ENCODE data around the gene UPK3B. TPM values are rescaled to one million over a fixed set of nuclear protein-coding genes. Genes with fewer than 3 reads are reported as not detected.
"Not testable (repeated sequence)": the region's sequence is repeated elsewhere in the genome, so short reads cannot be mapped to it uniquely, and the experiment has no call there.

UPK3B gene
- polyA plus RNA-seq, 10 donors = 0.12 to 6.6 (median 0.39) TPM; not detected in 2

- not testable (repeated sequence) for DNase-seq
These were observed 22.4 kb upstream of the UPK3B start for GRCh38 chr7:76487969-76488368.

- DNase-seq = not testable (repeated sequence)
These were observed 18.2 kb upstream of the UPK3B start for GRCh38 chr7:76492139-76492538.

GRCh38 chr7:76495717-76496116, 14.6 kb upstream of the UPK3B start:
- DNase-seq = not testable (repeated sequence)

- not testable (repeated sequence) for DNase-seq
These were observed 12.3 kb upstream of the UPK3B start for GRCh38 chr7:76497918-76498582.

- DNase-seq = not testable (repeated sequence)
These were observed 11.7 kb upstream of the UPK3B start for GRCh38 chr7:76498583-76499200.

- not testable (repeated sequence) for DNase-seq
These were observed 11.0 kb upstream of the UPK3B start for GRCh38 chr7:76499201-76499923.

GRCh38 chr7:76499924-76500241, 10.5 kb upstream of the UPK3B start:
- not testable (repeated sequence) for DNase-seq

- DNase-seq = not testable (repeated sequence)
These were observed 8.1 kb upstream of the UPK3B start for GRCh38 chr7:76502224-76502623.

GRCh38 chr7:76502836-76503235, 7.5 kb upstream of the UPK3B start:
- not testable (repeated sequence) for DNase-seq

GRCh38 chr7:76503244-76503643, 7.1 kb upstream of the UPK3B start:
- DNase-seq = not testable (repeated sequence)

- DNase-seq = not testable (repeated sequence)
These were observed 5.8 kb upstream of the UPK3B start for GRCh38 chr7:76504351-76505167.

- no peak for DNase-seq
These were observed 4.9 kb upstream of the UPK3B start for GRCh38 chr7:76505168-76506080.

- no peak for DNase-seq
These were observed 4.3 kb upstream of the UPK3B start for GRCh38 chr7:76506081-76506440.

- not testable (repeated sequence) for DNase-seq
These were observed 3.7 kb upstream of the UPK3B start for GRCh38 chr7:76506643-76507042.

GRCh38 chr7:76507723-76508406, 2.5 kb upstream of the UPK3B start:
- no peak for DNase-seq

GRCh38 chr7:76511200-76511910, 1.0 kb downstream of the UPK3B start:
- not testable (repeated sequence) for DNase-seq

GRCh38 chr7:76511911-76512885, 1.8 kb downstream of the UPK3B start:
- not testable (repeated sequence) for DNase-seq
